Measurements from ENCODE around the gene S100A11. TPM values are rescaled to one million over a fixed set of nuclear protein-coding genes. Genes with fewer than 3 reads are reported as not detected.

The S100A11 gene
- polyA plus RNA-seq, 3 donors = 1,184 to 3,364 (median 2,621) TPM

DNA sequence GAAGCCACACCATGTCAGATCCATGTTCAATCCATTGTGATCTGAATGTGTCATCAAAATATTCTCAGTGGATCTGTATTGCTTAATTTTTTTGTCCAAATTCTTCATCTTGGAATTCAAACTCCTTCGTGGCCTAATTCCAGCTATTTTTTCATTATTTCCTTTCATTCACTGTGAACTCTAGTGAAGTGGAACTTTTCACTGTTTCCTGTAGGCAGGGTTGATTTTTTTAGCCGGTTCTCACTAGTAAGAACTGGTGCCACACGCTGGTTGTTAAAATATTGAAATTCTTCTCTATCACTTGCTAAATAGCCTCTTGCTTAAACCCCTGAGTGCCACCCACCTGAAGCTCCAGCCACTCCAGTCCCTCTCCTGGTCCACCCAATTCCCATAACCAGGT lies 7.6 kb upstream of the S100A11 start:
- Histone ChIP-seq H3K4me1 (ENCODE audit: control insufficient read depth in 1 of 2, insufficient read depth in 2 of 2, low read length in 2 of 2) (peaks cover 60 to 70% of the 10 kb centered on the region in 2 donors), H4K20me1 (ENCODE audit: insufficient read depth, low read length) (no peaks in the 10 kb centered on the region), H3K27ac (ENCODE audit: low read depth in 1 of 2, low read length in 2 of 2) (no peak overlapping the region), H2AFZ (ENCODE audit: insufficient read depth, low read depth, low read length, poor library complexity, severe bottlenecking) (no peak overlapping the region), H3K4me2 (replicated peaks; ENCODE audit: extremely low read depth, low read length, poor library complexity, severe bottlenecking) (no peak overlapping the region), H3K9ac (ENCODE audit: insufficient read depth, low read length, poor library complexity, severe bottlenecking) (no peak overlapping the region), H3K9me3 (replicated peaks in 1 of 2; ENCODE audit: control insufficient read depth in 1 of 2, insufficient read depth in 1 of 2, low read length in 2 of 2) (no peaks in the 10 kb centered on the region), H3K27me3 (ENCODE audit: control insufficient read depth in 2 of 2, insufficient read depth in 2 of 2, low read length in 2 of 2) (no peaks in the 10 kb centered on the region), H3K79me2 (ENCODE audit: insufficient read depth, low read length) (peaks cover 9% of the 10 kb centered on the region), H3K36me3 (replicated peaks in 1 of 2; ENCODE audit: control insufficient read depth in 1 of 2, insufficient read depth in 2 of 2, low read length in 2 of 2) (no peaks in the 10 kb centered on the region), H3K4me3 (replicated peaks in 1 of 3; ENCODE audit: low read depth in 2 of 3, low read length in 3 of 3) (no peak overlapping the region)
- no peak for DNase-seq
- intact Hi-C loops (cut with micrococcal nuclease) = no loop called here
- Mint-ChIP-seq H3K9me3 (peaks cover 0 to 3% (median 0%) of the 10 kb centered on the region in 7 donors), H3K4me3 (no peak overlapping the region), H3K36me3 (peaks cover 0 to 2% of the 10 kb centered on the region in 2 donors), H3K27ac (peak overlapping the region in 4 of 7 donors; percentile 4 to 41 (median 26)), H3K4me1 (peaks cover 38% of the 10 kb centered on the region), H3K27me3 (ENCODE audit: low read depth in 3 of 3) (no peaks in the 10 kb centered on the region)
- TF ChIP-seq, protein P1, sequence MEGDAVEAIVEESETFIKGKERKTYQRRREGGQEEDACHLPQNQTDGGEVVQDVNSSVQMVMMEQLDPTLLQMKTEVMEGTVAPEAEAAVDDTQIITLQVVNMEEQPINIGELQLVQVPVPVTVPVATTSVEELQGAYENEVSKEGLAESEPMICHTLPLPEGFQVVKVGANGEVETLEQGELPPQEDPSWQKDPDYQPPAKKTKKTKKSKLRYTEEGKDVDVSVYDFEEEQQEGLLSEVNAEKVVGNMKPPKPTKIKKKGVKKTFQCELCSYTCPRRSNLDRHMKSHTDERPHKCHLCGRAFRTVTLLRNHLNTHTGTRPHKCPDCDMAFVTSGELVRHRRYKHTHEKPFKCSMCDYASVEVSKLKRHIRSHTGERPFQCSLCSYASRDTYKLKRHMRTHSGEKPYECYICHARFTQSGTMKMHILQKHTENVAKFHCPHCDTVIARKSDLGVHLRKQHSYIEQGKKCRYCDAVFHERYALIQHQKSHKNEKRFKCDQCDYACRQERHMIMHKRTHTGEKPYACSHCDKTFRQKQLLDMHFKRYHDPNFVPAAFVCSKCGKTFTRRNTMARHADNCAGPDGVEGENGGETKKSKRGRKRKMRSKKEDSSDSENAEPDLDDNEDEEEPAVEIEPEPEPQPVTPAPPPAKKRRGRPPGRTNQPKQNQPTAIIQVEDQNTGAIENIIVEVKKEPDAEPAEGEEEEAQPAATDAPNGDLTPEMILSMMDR (IDR thresholded peaks at IDR 0.05) = no peak
- WGBS (ENCODE audit: insufficient coverage) = no CpG with 5 or more reads among the region's 3 CpGs

DNA sequence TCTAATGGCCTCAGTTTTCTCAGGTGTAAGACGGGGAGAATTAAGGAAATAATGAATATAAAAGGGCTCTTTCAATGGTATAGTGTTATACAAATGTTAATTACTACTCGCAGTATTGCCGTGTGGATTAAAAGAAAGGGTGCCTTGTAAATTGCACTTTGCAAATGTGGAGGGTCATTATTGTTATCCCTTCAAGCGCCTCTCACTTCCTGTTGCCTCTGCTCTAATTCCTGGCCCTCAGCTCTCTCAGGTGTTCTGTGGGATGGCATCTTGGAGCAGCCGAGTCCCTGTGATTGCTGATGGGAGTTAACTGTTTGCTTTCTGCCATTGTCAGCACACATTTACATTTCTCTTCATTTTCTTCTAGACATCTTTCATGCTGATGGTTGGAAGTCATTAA lies 7.1 kb upstream of the S100A11 start:
- Histone ChIP-seq H3K9me3 (replicated peaks in 1 of 2; ENCODE audit: control insufficient read depth in 1 of 2, insufficient read depth in 1 of 2, low read length in 2 of 2) (no peaks in the 10 kb centered on the region), H3K9ac (ENCODE audit: insufficient read depth, low read length, poor library complexity, severe bottlenecking) (no peak overlapping the region), H4K20me1 (ENCODE audit: insufficient read depth, low read length) (no peaks in the 10 kb centered on the region), H3K4me2 (replicated peaks; ENCODE audit: extremely low read depth, low read length, poor library complexity, severe bottlenecking) (no peak overlapping the region), H3K79me2 (ENCODE audit: insufficient read depth, low read length) (peaks cover 9% of the 10 kb centered on the region), H3K4me3 (replicated peaks in 1 of 3; ENCODE audit: low read depth in 2 of 3, low read length in 3 of 3) (no peak overlapping the region), H2AFZ (ENCODE audit: insufficient read depth, low read depth, low read length, poor library complexity, severe bottlenecking) (no peak overlapping the region), H3K27ac (ENCODE audit: low read depth in 1 of 2, low read length in 2 of 2) (no peak overlapping the region), H3K36me3 (replicated peaks in 1 of 2; ENCODE audit: control insufficient read depth in 1 of 2, insufficient read depth in 2 of 2, low read length in 2 of 2) (no peaks in the 10 kb centered on the region), H3K27me3 (ENCODE audit: control insufficient read depth in 2 of 2, insufficient read depth in 2 of 2, low read length in 2 of 2) (no peaks in the 10 kb centered on the region), H3K4me1 (ENCODE audit: control insufficient read depth in 1 of 2, insufficient read depth in 2 of 2, low read length in 2 of 2) (peaks cover 60 to 70% of the 10 kb centered on the region in 2 donors)
- Mint-ChIP-seq H3K4me1 (peaks cover 36% of the 10 kb centered on the region), H3K9me3 (peaks cover 0 to 3% (median 0%) of the 10 kb centered on the region in 7 donors), H3K27me3 (ENCODE audit: low read depth in 3 of 3) (no peaks in the 10 kb centered on the region), H3K4me3 (no peak overlapping the region), H3K27ac (peak overlapping the region in 2 of 7 donors; percentile 32 to 54), H3K36me3 (peaks cover 0 to 2% of the 10 kb centered on the region in 2 donors)
- no peak for DNase-seq
- WGBS (ENCODE audit: insufficient coverage) = 100% methylated on average over 2 of the region's 5 CpGs
- TF ChIP-seq, protein P1 (IDR thresholded peaks at IDR 0.05) = no peak
- intact Hi-C loops (cut with micrococcal nuclease) = no loop called here

Measured in CD14-positive monocyte (primary cell).